Activated T-cell treated with anti-CD3 and anti-CD28 coated beads, Interleukin-2, amount 50 U/mL, for 48 hours (primary cell): ENCODE data around the gene ZNF333.
"Not testable (repeated sequence)": the region's sequence is repeated elsewhere in the genome, so short reads cannot be mapped to it uniquely, and the experiment has no call there.

Experiments
- DNase-seq, 2 experiments: peaks; one replicate each; pipeline ENCODE4 v3.0.0-alpha.2; 2020

ZNF333 gene

DNA sequence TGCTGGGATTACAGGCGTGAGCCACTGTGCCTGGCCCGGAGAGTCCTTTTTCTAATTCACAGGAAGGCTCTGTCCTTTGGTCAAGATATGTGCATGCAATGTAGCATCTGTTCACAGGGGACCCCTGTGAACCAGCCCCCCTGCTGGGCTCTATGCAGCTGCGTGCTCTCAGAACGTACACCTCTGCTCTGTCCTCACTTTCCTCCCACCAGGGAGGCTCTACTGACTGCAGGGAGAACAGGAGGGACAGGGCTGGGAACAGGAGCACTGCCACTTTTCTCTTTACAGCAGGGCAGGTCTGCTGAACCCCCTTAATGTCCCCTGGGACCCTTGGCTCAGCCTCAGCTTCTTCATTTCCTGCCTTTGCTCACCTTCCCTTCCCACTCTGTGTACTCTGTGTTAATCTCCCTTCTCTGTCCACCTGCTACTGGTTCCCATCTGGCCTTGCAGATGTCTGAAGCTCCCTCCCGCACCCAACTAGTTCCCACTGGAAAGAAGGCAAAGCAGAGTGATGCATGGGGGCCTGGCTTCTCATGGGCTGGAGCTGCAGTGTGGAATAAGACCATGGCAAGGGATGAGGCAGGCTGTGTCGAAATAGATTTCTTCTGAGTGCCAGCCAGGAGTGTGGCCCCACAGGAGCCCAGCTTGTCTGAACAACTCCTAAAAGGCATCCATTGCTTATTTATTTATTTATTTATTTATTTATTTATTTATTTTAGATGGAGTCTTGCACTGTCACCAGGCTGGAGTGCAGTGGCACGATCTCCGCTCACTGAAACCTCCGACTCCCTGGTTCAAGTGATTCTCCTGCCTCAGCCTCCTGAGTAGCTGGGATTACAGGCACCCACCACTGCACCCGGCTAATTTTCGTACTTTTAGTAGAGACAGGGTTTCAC is 81.3 kb downstream of the ZNF333 start:
- no peak for DNase-seq

DNA sequence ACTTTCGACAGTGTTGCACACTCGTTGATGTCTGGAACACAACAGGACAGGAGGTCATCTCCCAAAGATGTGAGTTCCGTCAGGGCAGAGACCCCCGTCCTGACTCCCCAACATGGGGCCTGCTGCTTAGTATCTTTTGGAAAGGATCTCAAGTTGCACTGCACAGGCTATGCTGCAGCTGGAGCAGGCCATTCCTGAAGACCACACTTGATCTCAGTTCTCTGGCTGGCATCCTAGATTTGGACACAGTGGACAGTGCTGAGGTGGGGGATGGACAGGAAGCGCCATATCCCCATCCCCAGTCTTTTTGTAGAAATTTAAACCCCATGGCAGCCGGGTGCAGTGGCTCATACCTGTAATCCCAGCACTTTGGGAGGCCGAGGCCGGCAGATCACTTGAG is 82.6 kb downstream of the ZNF333 start:
- DNase-seq: no peak

DNA sequence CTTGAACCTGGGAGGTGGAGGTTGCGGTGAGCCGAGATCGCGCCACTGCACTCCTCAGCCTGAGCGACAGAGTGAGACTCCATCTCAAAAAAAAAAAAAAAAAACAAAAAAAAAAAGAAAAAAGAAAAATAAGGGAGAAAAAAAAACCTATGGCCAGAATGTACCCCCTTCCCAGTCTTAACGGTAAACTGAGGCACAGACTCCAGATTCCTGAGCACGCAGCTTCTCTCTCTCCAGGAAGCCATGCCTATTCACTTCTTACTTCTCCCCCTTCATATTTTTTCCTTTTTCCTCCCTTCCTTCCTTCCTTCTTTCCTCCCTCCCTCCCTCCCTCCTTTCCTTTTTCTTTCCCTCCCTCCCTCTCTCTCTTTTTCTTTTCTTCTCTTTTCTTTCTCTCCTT is 83.1 kb downstream of the ZNF333 start:
- no peak for DNase-seq

DNA sequence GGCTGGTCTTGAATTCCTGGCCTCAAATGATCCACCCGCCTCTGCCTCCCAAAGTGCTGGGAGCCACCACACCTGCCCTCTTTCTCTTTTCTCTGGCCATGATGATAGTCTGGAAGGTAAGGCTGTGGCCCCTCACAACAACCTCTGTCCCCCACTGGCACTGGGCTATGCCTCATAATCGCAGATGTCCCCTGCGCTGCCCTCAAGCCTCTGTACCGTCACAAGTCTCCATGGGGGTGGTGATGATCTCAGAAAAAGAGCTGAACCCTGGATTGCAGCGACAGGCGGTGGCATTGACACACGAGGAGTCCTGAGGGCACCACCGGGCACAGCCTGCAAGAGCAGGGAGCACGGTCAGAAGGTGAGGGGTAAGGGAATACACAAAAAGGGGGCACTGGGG is 83.9 kb downstream of the ZNF333 start:
- DNase-seq: not testable (repeated sequence)

DNA sequence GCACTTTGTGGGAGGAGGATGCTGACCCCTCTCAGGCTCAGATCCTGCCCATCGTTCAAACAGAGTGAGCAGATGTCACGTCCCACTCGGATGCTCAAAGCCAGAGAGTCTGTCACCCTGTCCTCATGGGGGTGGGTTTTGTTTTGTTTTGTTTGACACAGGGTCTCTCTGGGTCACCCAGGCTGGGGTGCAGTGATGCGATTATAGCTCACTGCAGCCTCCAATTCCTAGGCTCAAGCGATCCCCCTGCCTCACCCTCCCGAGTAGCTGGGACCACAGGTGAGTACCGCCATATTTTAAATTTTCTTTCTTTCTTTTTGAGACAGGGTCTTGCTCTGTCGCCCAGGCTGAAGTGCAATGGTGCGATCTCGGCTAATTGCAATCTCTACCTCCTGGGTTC is 84.5 kb downstream of the ZNF333 start:
- no peak for DNase-seq

- not testable (repeated sequence) for DNase-seq
Measured at GRCh38 chr19:14775326-14775725, 85.5 kb downstream of the ZNF333 start.

GRCh38 chr19:14775869-14776586 is 86.2 kb downstream of the ZNF333 start:
- DNase-seq: no peak

DNA sequence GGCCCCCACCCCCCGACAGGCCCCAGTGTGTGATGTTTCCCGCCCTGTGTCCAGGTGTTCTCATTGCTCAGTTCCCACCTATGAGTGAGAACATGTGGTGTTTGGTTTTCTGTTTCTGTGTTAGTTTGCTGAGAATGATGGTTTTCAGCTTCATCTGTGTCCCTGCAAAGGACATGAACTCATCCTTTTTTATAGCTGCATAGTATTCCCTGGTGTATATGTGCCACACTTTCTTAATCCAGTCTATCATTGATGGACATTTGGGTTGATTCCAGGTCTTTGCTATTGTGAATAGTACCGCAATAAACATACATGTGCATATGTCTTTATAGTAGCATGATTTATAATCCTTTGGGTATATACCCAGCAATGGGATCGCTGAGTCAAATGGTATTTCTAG is 87.8 kb downstream of the ZNF333 start:
- not testable (repeated sequence) for DNase-seq

- not testable (repeated sequence) for DNase-seq
Measured at GRCh38 chr19:14778110-14778845, 88.4 kb downstream of the ZNF333 start, which contains the start of gene ADGRE2. Gene ADGRE2 (minus strand): TSS chr19:14778560. CDS start chr19:14776756, 1,804 bp downstream.

- no peak for DNase-seq
Measured at GRCh38 chr19:14779151-14779550, 89.3 kb downstream of the ZNF333 start.

DNA sequence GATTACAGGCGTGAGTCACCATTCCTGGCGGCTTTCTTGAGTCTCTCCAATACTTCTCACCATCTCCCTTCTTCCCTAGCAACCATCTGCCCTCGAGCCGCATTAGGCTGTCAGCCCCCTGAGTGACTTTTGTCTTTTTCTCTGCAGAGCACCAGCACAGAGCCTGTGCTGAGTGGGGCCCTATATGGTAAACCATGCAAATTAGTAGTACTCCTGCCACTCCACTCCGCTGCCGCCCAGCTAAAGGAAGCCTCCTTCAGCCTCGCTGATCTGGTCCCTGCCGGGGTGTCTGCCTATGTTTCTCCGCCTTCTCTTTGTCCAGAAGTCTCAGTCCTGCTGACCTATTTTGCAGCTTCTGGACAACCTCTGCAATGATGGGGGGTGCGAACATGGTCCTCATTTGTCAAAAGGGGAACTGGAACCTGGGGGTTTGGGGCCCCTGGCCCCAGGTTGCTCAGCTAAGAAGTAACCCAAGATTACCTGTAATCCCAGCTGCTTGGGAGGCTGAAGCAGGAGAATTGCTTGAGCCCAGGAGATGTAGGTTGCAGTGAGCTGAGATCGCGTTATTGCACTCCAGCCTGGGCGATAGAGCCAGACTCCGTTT is 90.9 kb downstream of the ZNF333 start:
- DNase-seq: not testable (repeated sequence)

DNA sequence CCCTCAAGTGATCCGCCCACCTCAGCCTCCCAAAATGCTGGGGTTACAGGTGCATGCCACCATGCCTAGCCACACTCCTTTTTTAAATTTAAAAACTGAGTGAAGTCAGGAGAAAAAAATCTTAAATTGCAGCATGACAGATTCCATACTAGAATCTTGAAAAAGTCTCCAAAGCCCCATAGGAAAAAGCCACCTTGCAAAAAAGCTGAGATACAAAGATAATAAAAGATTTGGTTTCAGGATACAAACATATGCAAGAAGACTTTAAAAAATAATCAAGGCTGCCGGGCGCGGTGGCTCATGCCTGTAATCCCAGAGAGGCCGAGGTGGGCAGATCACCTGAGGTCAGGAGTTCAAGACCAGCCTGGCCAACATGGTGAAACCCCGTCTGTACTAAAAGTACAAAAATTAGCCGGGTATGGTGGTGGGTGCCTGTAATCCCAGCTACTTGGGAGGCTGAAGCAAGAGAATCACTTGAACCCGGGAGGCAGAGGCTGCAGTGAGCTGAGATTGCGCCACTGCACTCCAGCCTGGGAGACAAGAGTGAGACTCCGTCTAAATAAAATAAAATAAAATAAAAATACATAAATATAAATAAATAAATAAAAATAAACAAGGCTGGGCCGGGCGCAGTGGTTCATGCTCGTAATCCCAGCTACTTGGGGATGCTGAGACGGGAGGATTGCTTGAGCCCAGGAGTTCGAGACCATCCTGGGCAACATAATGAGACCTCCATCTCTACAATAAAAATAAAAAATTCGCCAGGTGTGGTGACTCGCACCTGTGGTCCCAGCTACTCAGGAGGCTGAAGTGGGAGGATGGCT is 92.1 kb downstream of the ZNF333 start:
- DNase-seq: not testable (repeated sequence)

DNA sequence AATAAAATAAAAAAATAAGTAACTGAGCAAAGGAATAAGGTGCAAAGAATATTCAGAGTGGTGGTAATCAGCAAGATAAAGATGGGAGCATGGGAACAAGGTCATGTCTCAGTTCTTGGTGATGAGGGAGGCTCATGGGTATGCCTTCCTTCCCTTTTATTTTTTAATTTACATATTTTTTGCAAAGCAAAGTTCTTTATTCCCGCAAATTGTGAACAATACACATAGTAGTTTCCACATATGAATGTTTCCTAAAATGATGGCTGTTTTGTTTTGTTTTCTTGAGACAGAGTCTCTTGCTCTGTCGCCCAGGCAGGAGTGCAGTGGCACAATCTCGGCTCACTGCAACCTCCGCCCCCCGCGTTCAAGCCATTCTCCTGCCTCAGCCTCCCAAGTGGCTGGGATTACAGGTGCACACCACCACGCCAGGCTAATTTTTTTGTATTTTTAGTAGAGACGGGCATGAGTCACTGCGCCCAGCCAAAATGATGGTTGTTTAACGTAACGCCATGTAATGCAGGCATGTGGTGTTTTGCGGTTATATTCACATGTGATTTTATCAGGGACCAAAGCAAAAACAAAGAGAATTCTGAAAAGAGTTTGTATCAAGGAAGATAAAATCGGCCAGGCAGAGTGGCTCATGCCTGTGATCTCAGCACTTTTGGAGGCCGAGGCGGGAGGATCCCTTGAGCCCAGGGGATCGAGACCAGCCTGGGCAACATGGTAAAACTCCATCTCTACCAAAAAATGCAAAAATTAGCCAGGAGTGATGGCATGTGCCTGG is 93.0 kb downstream of the ZNF333 start:
- no peak for DNase-seq
